Measurements from ENCODE around the gene SLC2A9. TPM values are rescaled to one million over a fixed set of nuclear protein-coding genes. Genes with fewer than 3 reads are reported as not detected.

SLC2A9 gene
- total RNA-seq, 6 experiments from 2014 or later, result 16.1 to 25.0 (median 19.8) TPM

DNA sequence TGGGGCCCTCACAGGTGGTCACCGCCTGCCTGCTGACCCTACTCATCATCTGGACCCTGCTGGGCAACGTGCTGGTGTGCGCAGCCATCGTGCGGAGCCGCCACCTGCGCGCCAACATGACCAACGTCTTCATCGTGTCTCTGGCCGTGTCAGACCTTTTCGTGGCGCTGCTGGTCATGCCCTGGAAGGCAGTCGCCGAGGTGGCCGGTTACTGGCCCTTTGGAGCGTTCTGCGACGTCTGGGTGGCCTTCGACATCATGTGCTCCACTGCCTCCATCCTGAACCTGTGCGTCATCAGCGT is 239.2 kb downstream of the SLC2A9 start:
- no peak overlapping the region for H3K27ac ChIP-seq
- H3K4me3 ChIP-seq, result no peak overlapping the region
- TF ChIP-seq, protein P1, sequence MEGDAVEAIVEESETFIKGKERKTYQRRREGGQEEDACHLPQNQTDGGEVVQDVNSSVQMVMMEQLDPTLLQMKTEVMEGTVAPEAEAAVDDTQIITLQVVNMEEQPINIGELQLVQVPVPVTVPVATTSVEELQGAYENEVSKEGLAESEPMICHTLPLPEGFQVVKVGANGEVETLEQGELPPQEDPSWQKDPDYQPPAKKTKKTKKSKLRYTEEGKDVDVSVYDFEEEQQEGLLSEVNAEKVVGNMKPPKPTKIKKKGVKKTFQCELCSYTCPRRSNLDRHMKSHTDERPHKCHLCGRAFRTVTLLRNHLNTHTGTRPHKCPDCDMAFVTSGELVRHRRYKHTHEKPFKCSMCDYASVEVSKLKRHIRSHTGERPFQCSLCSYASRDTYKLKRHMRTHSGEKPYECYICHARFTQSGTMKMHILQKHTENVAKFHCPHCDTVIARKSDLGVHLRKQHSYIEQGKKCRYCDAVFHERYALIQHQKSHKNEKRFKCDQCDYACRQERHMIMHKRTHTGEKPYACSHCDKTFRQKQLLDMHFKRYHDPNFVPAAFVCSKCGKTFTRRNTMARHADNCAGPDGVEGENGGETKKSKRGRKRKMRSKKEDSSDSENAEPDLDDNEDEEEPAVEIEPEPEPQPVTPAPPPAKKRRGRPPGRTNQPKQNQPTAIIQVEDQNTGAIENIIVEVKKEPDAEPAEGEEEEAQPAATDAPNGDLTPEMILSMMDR (IDR thresholded peaks at IDR 0.05), result no peak
- no peak for TF ChIP-seq POLR2A (IDR thresholded peaks at IDR 0.05)
- WGBS (ENCODE audit: insufficient coverage, low coverage, low lambda C conversion rate, missing lambda C conversion rate), result 17% methylated on average over 1 of the region's 22 CpGs
- no peaks in the 10 kb centered on the region for H3K36me3 ChIP-seq
- H3K9me3 ChIP-seq, result no peaks in the 10 kb centered on the region
- H3K4me1 ChIP-seq, result no peaks in the 10 kb centered on the region
- no peaks in the 10 kb centered on the region for H3K27me3 ChIP-seq
- ATAC-seq, result no peak
- intact Hi-C loops (cut with DNase I), result no loop called here
- no peak for DNase-seq

DNA sequence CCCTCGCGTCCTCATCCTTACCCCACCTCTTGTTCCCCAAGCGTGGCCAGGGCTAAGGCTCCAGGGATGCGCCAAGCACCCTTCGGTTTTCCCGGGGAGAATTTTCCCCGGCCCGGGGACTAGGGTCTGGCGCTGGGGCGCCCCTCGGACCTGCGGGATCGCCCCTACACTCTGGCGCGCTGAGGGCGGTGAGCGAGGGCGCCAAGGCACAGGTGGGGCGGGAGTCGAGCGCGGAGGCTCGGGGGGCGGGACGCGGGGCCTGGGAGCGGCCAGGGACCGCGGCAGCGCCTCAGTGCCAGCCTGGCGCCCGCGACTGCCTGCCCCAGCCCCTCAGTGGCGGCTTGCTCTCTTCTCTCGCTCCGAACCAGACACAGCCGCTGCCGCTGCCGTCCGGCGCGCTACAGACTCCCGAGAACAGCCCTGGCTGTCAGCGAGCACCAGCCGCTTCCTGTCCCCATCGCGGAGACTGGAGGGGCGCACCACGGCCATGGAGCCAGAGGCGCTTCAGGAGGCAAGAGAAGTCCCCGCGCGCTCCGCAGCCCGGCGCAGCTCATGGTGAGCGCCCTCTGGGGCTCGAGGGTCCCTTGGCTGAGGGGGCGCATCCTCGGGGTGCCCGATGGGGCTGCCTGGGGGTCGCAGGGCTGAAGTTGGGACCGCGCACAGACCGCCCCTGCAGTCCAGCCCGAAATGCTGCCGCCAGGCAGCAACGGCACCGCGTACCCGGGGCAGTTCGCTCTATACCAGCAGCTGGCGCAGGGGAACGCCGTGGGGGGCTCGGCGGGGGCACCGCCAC is 239.8 kb downstream of the SLC2A9 start, which contains the start of gene DRD5:
DRD5 (plus strand) TSS at position 292 of the 793 bp plus-strand sequence; CDS start at position 688, 396 bp downstream.
- 0% methylated on average over 6 of the region's 78 CpGs for WGBS (ENCODE audit: insufficient coverage, low coverage, low lambda C conversion rate, missing lambda C conversion rate)
- Histone ChIP-seq H3K27me3 (no peaks in the 10 kb centered on the region), H3K4me3 (no peak within 1 kb of the TSS), H3K27ac (no peak within 1 kb of the TSS), H3K9me3 (no peaks in the 10 kb centered on the region), H3K4me1 (no peaks in the 10 kb centered on the region), H3K36me3 (no peaks in the 10 kb centered on the region)
- ATAC-seq (no peak), DNase-seq (no peak)
- intact Hi-C loops (cut with DNase I), result no loop called here
- no peak for TF ChIP-seq POLR2A (IDR thresholded peaks at IDR 0.05)
- TF ChIP-seq, protein P1 (IDR thresholded peaks at IDR 0.05), result no peak

Small RNA genes lying within 50 kb of the gene (small RNA-seq; reads per million reads assigned to genes)
- 0 reads per million in 2 experiments for gene RNA5SP154

Other genes starting within 250 kb of the SLC2A9 start
- not detected for gene DRD5, start 239.9 kb downstream of the SLC2A9 start, total RNA-seq
- gene WDR1, start 95.3 kb upstream of the SLC2A9 start, total RNA-seq, result 100 to 1,000 TPM in 1 of 6 experiments, 10 to 100 TPM in 5; 65.1 to 149 (median 76.4) TPM